SK-N-SH (cell line): ENCODE results near the gene CRABP1.

Experiments
- FOXJ3 ChIP-seq: sonication (generic); formaldehyde crosslinking; IDR thresholded peaks from 2 replicates; pipeline ENCODE4 v1.5.1; 2020; ENCODE audit warnings: mild to moderate bottlenecking, missing genetic modification reagents
- GABPA ChIP-seq: IDR thresholded peaks from 2 replicates; pipeline ENCODE4 v1.4.0; 2012; ENCODE audit warnings: low read depth, mild to moderate bottlenecking
- JUND ChIP-seq: IDR thresholded peaks from 2 replicates; pipeline ENCODE4 v1.4.0; 2012
- POLR2AphosphoS5 ChIP-seq: IDR thresholded peaks from 2 replicates; pipeline ENCODE4 v1.6.1; 2012; ENCODE audit warnings: low read depth, low read length
- RAD21 ChIP-seq: IDR thresholded peaks from 2 replicates; pipeline ENCODE4 v1.6.1; 2012; ENCODE audit warnings: mild to moderate bottlenecking, low read length
- RCOR1 ChIP-seq: fragments of 150-350 bp; IDR thresholded peaks from 2 replicates; pipeline ENCODE4 v1.6.1; 2017; ENCODE audit warnings: antibody characterized with exemption, low read length
- RFX5 ChIP-seq: IDR thresholded peaks from 2 replicates; pipeline ENCODE4 v1.6.1; 2012; ENCODE audit warnings: mild to moderate bottlenecking, improper control_type of control experiment, low read length
- RXRA ChIP-seq: IDR thresholded peaks from 2 replicates; pipeline ENCODE4 v1.4.0; 2012; ENCODE audit warnings: low read depth, mild to moderate bottlenecking, borderline replicate concordance
- SMC3 ChIP-seq: IDR thresholded peaks from 2 replicates; pipeline ENCODE4 v1.6.1; 2012; ENCODE audit warnings: low read depth, low read length, improper control_type of control experiment
- YY1 ChIP-seq: IDR thresholded peaks from 2 replicates; pipeline ENCODE4 v1.4.0; 2012; ENCODE audit warnings: low read depth, mild to moderate bottlenecking
- TF ChIP-seq, protein P1 (sequence below): fragments of 200-600 bp; sonication (generic); IDR thresholded peaks from 2 replicates; pipeline ENCODE4 v1.6.1; 2017; ENCODE audit warnings: antibody characterized with exemption, mild to moderate bottlenecking, moderate library complexity
- TF ChIP-seq, protein P2 (sequence below): IDR thresholded peaks from 2 replicates; pipeline ENCODE4 v1.4.0; 2012; ENCODE audit warnings: low read depth

DNA sequence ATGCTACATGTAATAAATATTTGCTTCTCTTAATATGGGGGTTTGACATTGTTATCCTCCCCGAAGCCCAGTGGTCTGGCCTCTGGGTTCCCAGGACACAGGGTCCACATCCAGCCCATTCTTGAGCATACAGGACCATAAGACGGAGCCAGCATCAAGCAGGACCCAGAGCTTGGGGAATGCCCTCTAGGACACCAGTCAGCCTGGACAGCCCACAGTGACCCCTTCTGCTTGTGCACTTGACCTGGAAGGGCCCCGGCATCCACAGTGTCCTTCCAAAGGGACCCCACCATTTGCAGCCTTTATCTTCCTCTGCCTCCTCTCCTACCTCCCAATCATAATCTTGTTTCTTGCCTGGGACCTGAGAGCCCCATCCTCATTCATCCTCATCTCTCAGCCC is 51.6 kb downstream of the CRABP1 start:
- TF ChIP-seq GABPA (no peak), RCOR1 (no peak), RFX5 (no peak), FOXJ3 (CRISPR knock-in tag) (no peak), POLR2AphosphoS5 (no peak), JUND (no peak), YY1 (no peak), RAD21 (no peak), SMC3 (no peak), RXRA (no peak)
- TF ChIP-seq, protein P1, sequence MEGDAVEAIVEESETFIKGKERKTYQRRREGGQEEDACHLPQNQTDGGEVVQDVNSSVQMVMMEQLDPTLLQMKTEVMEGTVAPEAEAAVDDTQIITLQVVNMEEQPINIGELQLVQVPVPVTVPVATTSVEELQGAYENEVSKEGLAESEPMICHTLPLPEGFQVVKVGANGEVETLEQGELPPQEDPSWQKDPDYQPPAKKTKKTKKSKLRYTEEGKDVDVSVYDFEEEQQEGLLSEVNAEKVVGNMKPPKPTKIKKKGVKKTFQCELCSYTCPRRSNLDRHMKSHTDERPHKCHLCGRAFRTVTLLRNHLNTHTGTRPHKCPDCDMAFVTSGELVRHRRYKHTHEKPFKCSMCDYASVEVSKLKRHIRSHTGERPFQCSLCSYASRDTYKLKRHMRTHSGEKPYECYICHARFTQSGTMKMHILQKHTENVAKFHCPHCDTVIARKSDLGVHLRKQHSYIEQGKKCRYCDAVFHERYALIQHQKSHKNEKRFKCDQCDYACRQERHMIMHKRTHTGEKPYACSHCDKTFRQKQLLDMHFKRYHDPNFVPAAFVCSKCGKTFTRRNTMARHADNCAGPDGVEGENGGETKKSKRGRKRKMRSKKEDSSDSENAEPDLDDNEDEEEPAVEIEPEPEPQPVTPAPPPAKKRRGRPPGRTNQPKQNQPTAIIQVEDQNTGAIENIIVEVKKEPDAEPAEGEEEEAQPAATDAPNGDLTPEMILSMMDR = no peak
- TF ChIP-seq, protein P2, sequence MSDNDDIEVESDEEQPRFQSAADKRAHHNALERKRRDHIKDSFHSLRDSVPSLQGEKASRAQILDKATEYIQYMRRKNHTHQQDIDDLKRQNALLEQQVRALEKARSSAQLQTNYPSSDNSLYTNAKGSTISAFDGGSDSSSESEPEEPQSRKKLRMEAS = no peak
